Keratinocyte (primary cell): ENCODE data around the gene ZBTB43. TPM values are rescaled to one million over a fixed set of nuclear protein-coding genes. Genes with fewer than 3 reads are reported as not detected.

ENCODE experiments used
- DNase-seq: peaks from one replicate; pipeline ENCODE4 v3.0.0-alpha.2; 2011; ENCODE audit warnings: low read depth, missing footprints, low spot score
- FAIRE-seq: peaks from 2 replicates; lab custom pipeline; 2011; peaks lifted over from hg19 to GRCh38; lab: Jason Lieb, UNC
- H2AFZ ChIP-seq: 2 replicates; pipeline ENCODE4 v1.6.0; 2012; ENCODE audit warnings: low read length, control low read depth, inconsistent platforms; ENCODE audit not compliant: control insufficient read depth
- H3K27ac ChIP-seq: 2 replicates; pipeline ENCODE4 v1.5.1; 2011; ENCODE audit warnings: low read length; ENCODE audit not compliant: control insufficient read depth, insufficient read depth
- H3K27me3 ChIP-seq: 3 replicates; pipeline ENCODE4 v1.6.0; 2011; ENCODE audit warnings: low read length; ENCODE audit not compliant: control insufficient read depth, insufficient read depth; ENCODE audit errors: extremely low read depth
- H3K36me3 ChIP-seq, 2 experiments: 2 replicates in 1 of 2; 3 replicates in 1 of 2; pipeline ENCODE4 v1.5.1; 2011; ENCODE audit warnings: low read length in 2 of 2, mild to moderate bottlenecking in 1 of 2; ENCODE audit not compliant: control insufficient read depth in 2 of 2, insufficient read depth in 2 of 2; ENCODE audit errors: extremely low read depth in 1 of 2
- H3K4me1 ChIP-seq: 3 replicates; pipeline ENCODE4 v1.5.1; 2011; ENCODE audit warnings: low read length; ENCODE audit not compliant: control insufficient read depth, insufficient read depth; ENCODE audit errors: extremely low read depth
- H3K4me2 ChIP-seq: 3 replicates; pipeline ENCODE4 v1.6.0; 2011; ENCODE audit warnings: low read depth, low read length; ENCODE audit not compliant: control insufficient read depth, insufficient read depth; ENCODE audit errors: extremely low read depth
- H3K4me3 ChIP-seq, 3 experiments: fragments of 200-600 bp in 1 of 3; sonication (generic) in 1 of 3; 2 replicates in 2 of 3; 3 replicates in 1 of 3; pipeline ENCODE4 v1.5.1; 2011 to 2016; ENCODE audit warnings: low read length in 3 of 3, mild to moderate bottlenecking in 3 of 3, control low read depth in 2 of 3, inconsistent platforms in 1 of 3, low read depth in 1 of 3, mixed read lengths in 1 of 3, mixed run types in 1 of 3, moderate library complexity in 1 of 3; ENCODE audit not compliant: control insufficient read depth in 2 of 3, insufficient read depth in 2 of 3; ENCODE audit errors: extremely low read depth in 1 of 3
- H3K79me2 ChIP-seq: 2 replicates; pipeline ENCODE4 v1.6.0; 2012; ENCODE audit warnings: low read length; ENCODE audit not compliant: control insufficient read depth, insufficient read depth
- H3K9ac ChIP-seq: 3 replicates; pipeline ENCODE4 v1.6.0; 2011; ENCODE audit warnings: low read length; ENCODE audit not compliant: control insufficient read depth, insufficient read depth; ENCODE audit errors: extremely low read depth
- H3K9me1 ChIP-seq: 3 replicates; pipeline ENCODE4 v1.6.0; 2011; ENCODE audit warnings: low read length; ENCODE audit not compliant: control insufficient read depth, insufficient read depth; ENCODE audit errors: extremely low read depth
- H3K9me3 ChIP-seq: 2 replicates; pipeline ENCODE4 v1.5.1; 2012; ENCODE audit warnings: low read depth, low read length; ENCODE audit not compliant: control insufficient read depth
- H4K20me1 ChIP-seq: 3 replicates; pipeline ENCODE4 v1.6.0; 2011; ENCODE audit warnings: low read length; ENCODE audit not compliant: control insufficient read depth, insufficient read depth; ENCODE audit errors: extremely low read depth
- CTCF ChIP-seq, 3 experiments: IDR thresholded peaks in 1 of 3; conservative IDR thresholded peaks in 1 of 3; optimal IDR thresholded peaks in 1 of 3; 2 replicates in 2 of 3; 3 replicates in 1 of 3; pipeline versions ENCODE3 to v1.5.1; 2011; ENCODE audit warnings: low read length in 3 of 3, mild to moderate bottlenecking in 3 of 3, moderate library complexity in 2 of 3, control low read depth in 1 of 3, inconsistent platforms in 1 of 3; ENCODE audit not compliant: insufficient read depth in 2 of 3; ENCODE audit errors: extremely low read depth in 1 of 3
- EZH2 ChIP-seq: IDR thresholded peaks from one replicate; pipeline ENCODE4 v1.6.1; 2012; ENCODE audit warnings: inconsistent platforms, mild to moderate bottlenecking, low read length, moderate library complexity
- dilution Hi-C: fragments of 300-500 bp; cut with MboI; formaldehyde crosslinking; loops from one replicate; pipeline ENCODE4 v1.7.0; 2020; ENCODE audit warnings: low sequenced_read_pairs; ENCODE audit not compliant: extremely low pct_ligation_motif_present
- polyA plus RNA-seq, 5 experiments: library from polyadenylated mRNA; depleted of rRNA in 3 of 5; stranded (reverse) in 3 of 5; stranded (forward) in 1 of 5; unstranded in 1 of 5; fragments of >200 nt; gene quantifications; 1 replicate in 1 of 5; 2 replicates in 3 of 5; 3 replicates in 1 of 5; pipeline versions ENCODE4 v1.2.1 to v1.2.3, GENCODE V29; 2011 to 2012; ENCODE audit warnings: missing spikeins in 2 of 5, low read depth in 1 of 5, low replicate concordance in 1 of 5

Gene ZBTB43
- polyA plus RNA-seq, 1 donor (not counting 4 experiments of a cell fraction or from before 2014, with no cell fraction given), result 24.3 TPM

GRCh38 chr9:126842977-126843799 is 38.3 kb downstream of the ZBTB43 start:
- Histone ChIP-seq H2AFZ (no peak overlapping the region), H3K4me2 (no peak overlapping the region), H3K79me2 (no peaks in the 10 kb centered on the region), H3K4me1 (peaks cover 13% of the 10 kb centered on the region), H4K20me1 (no peaks in the 10 kb centered on the region), H3K4me3 (no peak overlapping the region), H3K9me1 (no peaks in the 10 kb centered on the region), H3K9me3 (no peaks in the 10 kb centered on the region), H3K9ac (no peak overlapping the region), H3K27me3 (no peaks in the 10 kb centered on the region), H3K27ac (no peak overlapping the region), H3K36me3 (peaks cover 2 to 3% of the 10 kb centered on the region in 2 experiments)
- no peak for FAIRE-seq
- no peak for TF ChIP-seq EZH2
- no peak for TF ChIP-seq CTCF (optimal IDR thresholded peaks at IDR 0.05 in 1 of 3, IDR thresholded peaks at IDR 0.05 in 1 of 3, conservative IDR thresholded peaks at IDR 0.05 in 1 of 3; ENCODE audit: extremely low read depth in 1 of 3, insufficient read depth in 2 of 3, low read length in 3 of 3)
- dilution Hi-C loops, result no loop called here
- no peak for DNase-seq

- Histone ChIP-seq H3K79me2 (no peaks in the 10 kb centered on the region), H3K9ac (no peak overlapping the region), H3K4me1 (peaks cover 10% of the 10 kb centered on the region), H3K4me3 (no peak overlapping the region), H3K36me3 (no peaks in the 10 kb centered on the region), H3K9me3 (no peaks in the 10 kb centered on the region), H2AFZ (no peak overlapping the region), H3K27ac (no peak overlapping the region), H3K4me2 (peak overlapping the region; percentile 29), H3K27me3 (no peaks in the 10 kb centered on the region), H4K20me1 (no peaks in the 10 kb centered on the region), H3K9me1 (no peaks in the 10 kb centered on the region)
- DNase-seq (no peak), FAIRE-seq (no peak)
- no peak for TF ChIP-seq EZH2
- no peak for TF ChIP-seq CTCF (optimal IDR thresholded peaks at IDR 0.05 in 1 of 3, IDR thresholded peaks at IDR 0.05 in 1 of 3, conservative IDR thresholded peaks at IDR 0.05 in 1 of 3; ENCODE audit: extremely low read depth in 1 of 3, insufficient read depth in 2 of 3, low read length in 3 of 3)
- dilution Hi-C loops, result no loop called here
Measured at GRCh38 chr9:126844085-126844484, 39.2 kb downstream of the ZBTB43 start.
